Renal cortex interstitium (tissue), 11 donors: ENCODE measurements around the gene SYT15. TPM values are rescaled to one million over a fixed set of nuclear protein-coding genes. Genes with fewer than 3 reads are reported as not detected.
"Not testable (repeated sequence)": the region's sequence is repeated elsewhere in the genome, so short reads cannot be mapped to it uniquely, and the experiment has no call there.

Experiments used
- DNase-seq, 11 donors: peaks; one replicate each; pipeline ENCODE4 v3.0.0-alpha.2; 2013; ENCODE audit warnings: low read depth in 9 of 11, low spot score in 4 of 11; ENCODE audit errors: extremely low read depth in 1 of 11
- polyA plus RNA-seq, 3 donors: library from polyadenylated mRNA; unstranded; fragments of 120-200 nt; gene quantifications; one replicate each; pipeline ENCODE4 v1.2.1, GENCODE V29; 2013; ENCODE audit not compliant: insufficient read length in 3 of 3

The SYT15 gene
- polyA plus RNA-seq, 3 donors = 5.0 to 12.6 (median 8.2) TPM

- DNase-seq = not testable (repeated sequence)
Measured at GRCh38 chr10:46623899-46624654, 45.1 kb downstream of the SYT15 start.

- DNase-seq = not testable (repeated sequence)
Measured at GRCh38 chr10:46629805-46630204, 50.9 kb downstream of the SYT15 start.

GRCh38 chr10:46630816-46631215 lies 51.9 kb downstream of the SYT15 start:
- not testable (repeated sequence) for DNase-seq

GRCh38 chr10:46631683-46632082 lies 52.8 kb downstream of the SYT15 start:
- not testable (repeated sequence) for DNase-seq

- not testable (repeated sequence) for DNase-seq
Measured at GRCh38 chr10:46634698-46635097, 55.8 kb downstream of the SYT15 start.

- not testable (repeated sequence) for DNase-seq
Measured at GRCh38 chr10:46635364-46635959, 56.5 kb downstream of the SYT15 start.

GRCh38 chr10:46640005-46640404 lies 61.1 kb downstream of the SYT15 start:
- not testable (repeated sequence) for DNase-seq

Other genes starting within 250 kb of the SYT15 start
- under 1 TPM; 0.09 to 0.14 (median 0.09) TPM for gene ANXA8L1, start 203.4 kb upstream of the SYT15 start, polyA plus RNA-seq
- gene NPY4R, start 113.2 kb upstream of the SYT15 start, polyA plus RNA-seq = not detected
- 1 to 10 TPM; 3.1 to 7.0 (median 3.8) TPM for gene GPRIN2, start 22.5 kb upstream of the SYT15 start, polyA plus RNA-seq